ENCODE measurements around the gene KRTAP10-7. TPM values are rescaled to one million over a fixed set of nuclear protein-coding genes. Genes with fewer than 3 reads are reported as not detected.

KRTAP10-7 gene
- total and polyA plus RNA-seq, 9 of the 15 experiments (the other 6 are each of a cell fraction or from before 2014, with no cell fraction given) = not detected

GRCh38 chr21:44552681-44553080, 47.7 kb upstream of the KRTAP10-7 start:
- DNase-seq (ENCODE audit: extremely low read depth in 1 of 4, low spot score in 3 of 4) (no peak), FAIRE-seq (no peak), ATAC-seq (no peak)
- H3K9me3 ChIP-seq (replicated peaks; ENCODE audit: control insufficient read depth, insufficient read depth, low read depth, low read length) = no peaks in the 10 kb centered on the region
- peaks cover 0 to 4% of the 10 kb centered on the region in 2 experiments; a peak in 1 of 5 replicates for H3K4me1 ChIP-seq (replicated peaks in 1 of 2; ENCODE audit: control insufficient read depth in 2 of 2, insufficient read depth in 2 of 2, low read length in 2 of 2)
- H3K36me3 ChIP-seq (ENCODE audit: control insufficient read depth, insufficient read depth, low read length) = no peaks in the 10 kb centered on the region
- H3K27ac ChIP-seq (ENCODE audit: extremely low read depth, low read depth, low read length) = no peak overlapping the region
- 0 out of 2 replicates have a peak, but pooled peaks cover 2% of the 10 kb centered on the region for H4K20me1 ChIP-seq (replicated peaks; ENCODE audit: control insufficient read depth, insufficient read depth, low read length)
- H3K9ac ChIP-seq (ENCODE audit: insufficient read depth in 1 of 2, low read depth in 2 of 2, low read length in 2 of 2) = no peak overlapping the region
- POLR2A ChIA-PET = no interaction called here
- in situ Hi-C loops (cut with MboI) = no loop called here
- BruUV-seq (replicated peaks) = no TSS peak
- no peak overlapping the region for H3K4me2 ChIP-seq (ENCODE audit: insufficient read depth, low read length)
- no peaks in the 10 kb centered on the region for H3K9me1 ChIP-seq (ENCODE audit: control insufficient read depth, insufficient read depth, low read length)
- CTCF ChIA-PET (ENCODE audit: low intra/inter-chr PET ratio) = no interaction called here
- intact Hi-C loops (cut with micrococcal nuclease) = no loop called here
- peaks cover 42 to 70% of the 10 kb centered on the region in 2 experiments for H3K27me3 ChIP-seq (ENCODE audit: control insufficient read depth in 2 of 2, insufficient read depth in 2 of 2, low read length in 2 of 2)
- WGBS (ENCODE audit: insufficient coverage, low coverage, missing lambda C conversion rate) = 2% methylated on average over 13 of the region's 13 CpGs
- H3K4me3 ChIP-seq = no peak overlapping the region
- H3K79me2 ChIP-seq (ENCODE audit: control insufficient read depth, insufficient read depth, low read length) = no peaks in the 10 kb centered on the region
- H2AFZ ChIP-seq (ENCODE audit: low read depth, low read length) = no peak overlapping the region
- no peak for TF ChIP-seq BRF1 (IDR thresholded peaks at IDR 0.05; ENCODE audit: borderline replicate concordance, extremely low read depth, insufficient read length)
- no peak for TF ChIP-seq E2F1 (CRISPR knock-in tag; IDR thresholded peaks at IDR 0.05)
- no peak for TF ChIP-seq HDAC3 (IDR thresholded peaks at IDR 0.05; ENCODE audit: borderline replicate concordance, partially characterized antibody)
- no peak for TF ChIP-seq ZZZ3 (IDR thresholded peaks at IDR 0.05)
- no peak for TF ChIP-seq ZBTB5 (IDR thresholded peaks at IDR 0.05)
- TF ChIP-seq ZNF384 (IDR thresholded peaks at IDR 0.05; ENCODE audit: low read depth, low read length) = no peak
